SK-N-SH (cell line): ENCODE measurements around the gene FBN1. TPM values are rescaled to one million over a fixed set of nuclear protein-coding genes. Genes with fewer than 3 reads are reported as not detected.

Experiments used
- CTCF ChIA-PET: fragments of 300-600, 350-600 bp; formaldehyde crosslinking; extraction: SDS; loops from one replicate; lab custom pipeline; 2021; lab: Yijun Ruan, JAX
- POLR2A ChIA-PET: fragments of 350-600 bp; sonication (Branson Sonifier 250); formaldehyde crosslinking; extraction: SDS; loops from one replicate; lab custom pipeline; 2020; ENCODE audit warnings: antibody characterized with exemption, inconsistent platforms; lab: Yijun Ruan, JAX
- DNase-seq: peaks from one replicate; pipeline ENCODE4 v3.0.0; 2012
- H2AFZ ChIP-seq: fragments of 200-600 bp; sonication (generic); 2 replicates; pipeline ENCODE4 v1.8.1; 2016; ENCODE audit warnings: antibody characterized with exemption, mild to moderate bottlenecking, low read depth
- H3F3A ChIP-seq: fragments of 200-600 bp; sonication (generic); replicated peaks from 2 replicates; pipeline ENCODE3; 2016; ENCODE audit warnings: antibody characterized with exemption, mild to moderate bottlenecking; ENCODE audit not compliant: insufficient read depth
- H3K27ac ChIP-seq, 2 experiments: fragments of 200-500 bp in 1 of 2; fragments of 200-600 bp in 1 of 2; sonication (Bioruptor generic) in 1 of 2; sonication (generic), shearing (Covaris generic) in 1 of 2; 2 replicates each; pipeline versions ENCODE4 v1.5.1 to v1.6.1; 2014 to 2016; ENCODE audit warnings: low read depth in 2 of 2, inconsistent platforms in 1 of 2, low read length in 1 of 2, mild to moderate bottlenecking in 1 of 2, mixed read lengths in 1 of 2
- H3K27me3 ChIP-seq: fragments of 200-600 bp; sonication (generic), shearing (Covaris generic); 2 replicates; pipeline ENCODE4 v1.6.1; 2016; ENCODE audit warnings: mixed run types; ENCODE audit not compliant: insufficient read depth
- H3K36me3 ChIP-seq, 2 experiments: fragments of 200-500 bp in 1 of 2; fragments of 200-600 bp in 1 of 2; sonication (Bioruptor generic) in 1 of 2; sonication (generic) in 1 of 2; replicated peaks in 1 of 2; 2 replicates each; pipeline versions ENCODE3 to v1.5.1; 2014 to 2016; ENCODE audit warnings: low read length in 1 of 2, mild to moderate bottlenecking in 1 of 2; ENCODE audit not compliant: insufficient read depth in 2 of 2, control insufficient read depth in 1 of 2
- H3K4me1 ChIP-seq, 2 experiments: fragments of 200-500 bp in 1 of 2; fragments of 200-600 bp in 1 of 2; sonication (Bioruptor generic) in 1 of 2; sonication (generic), shearing (Covaris generic) in 1 of 2; 2 replicates each; pipeline versions ENCODE4 v1.5.1 to v1.6.1; 2014 to 2016; ENCODE audit warnings: low read depth in 1 of 2, low read length in 1 of 2, mixed run types in 1 of 2; ENCODE audit not compliant: insufficient read depth in 2 of 2, control insufficient read depth in 1 of 2
- H3K4me2 ChIP-seq: fragments of 200-600 bp; sonication (generic), shearing (Covaris generic); 2 replicates; pipeline ENCODE4 v1.6.1; 2017; ENCODE audit warnings: mixed run types
- H3K4me3 ChIP-seq, 2 experiments: fragments of 200-500 bp in 1 of 2; fragments of 200-600 bp in 1 of 2; sonication (Bioruptor generic) in 1 of 2; sonication (generic), shearing (Covaris generic) in 1 of 2; 2 replicates each; pipeline versions ENCODE4 v1.5.1 to v1.8.1; 2014 to 2016; ENCODE audit warnings: low read depth in 2 of 2, inconsistent platforms in 1 of 2, low read length in 1 of 2, mild to moderate bottlenecking in 1 of 2, mixed read lengths in 1 of 2, moderate library complexity in 1 of 2
- H3K79me2 ChIP-seq: fragments of 200-600 bp; sonication (generic); 2 replicates; pipeline ENCODE4 v1.8.1; 2017; ENCODE audit warnings: mild to moderate bottlenecking; ENCODE audit not compliant: insufficient read depth
- H3K9ac ChIP-seq: fragments of 200-600 bp; sonication (generic); 2 replicates; pipeline ENCODE4 v1.6.1; 2017; ENCODE audit warnings: mixed run types
- H3K9me2 ChIP-seq: fragments of 200-600 bp; sonication (generic); 2 replicates; pipeline ENCODE4 v1.6.1; 2017; ENCODE audit warnings: mixed run types
- H3K9me3 ChIP-seq: fragments of 200-600 bp; sonication (generic); 2 replicates; pipeline ENCODE4 v1.6.1; 2017; ENCODE audit warnings: mixed run types, mild to moderate bottlenecking, moderate library complexity
- H4K20me1 ChIP-seq: fragments of 200-600 bp; sonication (generic); 2 replicates; pipeline ENCODE4 v1.6.1; 2017; ENCODE audit warnings: mild to moderate bottlenecking, mixed run types; ENCODE audit not compliant: insufficient read depth
- CHD2 ChIP-seq: fragments of 150-350 bp; IDR thresholded peaks from 2 replicates; pipeline ENCODE4 v1.6.1; 2018; ENCODE audit warnings: low read length; ENCODE audit not compliant: partially characterized antibody
- EZH2phosphoT487 ChIP-seq: fragments of 200-600 bp; sonication (generic); IDR thresholded peaks from 2 replicates; pipeline ENCODE4 v1.6.1; 2017; ENCODE audit warnings: low read depth, mixed run types, mild to moderate bottlenecking, antibody characterized with exemption, moderate library complexity, borderline replicate concordance
- FOSL2 ChIP-seq: IDR thresholded peaks from 2 replicates; pipeline ENCODE4 v1.4.0; 2012; ENCODE audit warnings: low read depth, mild to moderate bottlenecking, moderate library complexity, borderline replicate concordance
- FOXJ3 ChIP-seq: sonication (generic); formaldehyde crosslinking; IDR thresholded peaks from 2 replicates; pipeline ENCODE4 v1.5.1; 2020; ENCODE audit warnings: mild to moderate bottlenecking, missing genetic modification reagents
- JUND ChIP-seq: IDR thresholded peaks from 2 replicates; pipeline ENCODE4 v1.4.0; 2012
- MAX ChIP-seq: IDR thresholded peaks from 2 replicates; pipeline ENCODE4 v1.4.0; 2012; ENCODE audit warnings: low read depth
- MEF2A ChIP-seq: IDR thresholded peaks from 2 replicates; pipeline ENCODE4 v1.4.0; 2012; ENCODE audit warnings: low read depth, borderline replicate concordance
- NFIC ChIP-seq: IDR thresholded peaks from 2 replicates; pipeline ENCODE4 v1.4.0; 2012; ENCODE audit warnings: borderline replicate concordance
- PBX3 ChIP-seq: IDR thresholded peaks from 2 replicates; pipeline ENCODE4; 2012
- RAD21 ChIP-seq: IDR thresholded peaks from 2 replicates; pipeline ENCODE4 v1.6.1; 2012; ENCODE audit warnings: mild to moderate bottlenecking, low read length
- REST ChIP-seq: IDR thresholded peaks from 2 replicates; pipeline ENCODE4 v1.6.1; 2012; ENCODE audit warnings: mild to moderate bottlenecking, low read depth, low read length, moderate library complexity
- RFX5 ChIP-seq: IDR thresholded peaks from 2 replicates; pipeline ENCODE4 v1.6.1; 2012; ENCODE audit warnings: mild to moderate bottlenecking, improper control_type of control experiment, low read length
- SIN3A ChIP-seq: IDR thresholded peaks from 2 replicates; pipeline ENCODE4 v1.6.1; 2012; ENCODE audit warnings: low read depth, mild to moderate bottlenecking, low read length, moderate library complexity, borderline replicate concordance
- TCF12 ChIP-seq: IDR thresholded peaks from 2 replicates; pipeline ENCODE4 v1.4.0; 2012
- TEAD4 ChIP-seq: IDR thresholded peaks from 2 replicates; pipeline ENCODE4 v1.4.0; 2012; ENCODE audit warnings: mild to moderate bottlenecking, borderline replicate concordance; ENCODE audit not compliant: insufficient read depth
- ZBTB33 ChIP-seq: IDR thresholded peaks from 2 replicates; pipeline ENCODE4 v1.4.0; 2012; ENCODE audit warnings: low read depth, borderline replicate concordance
- WGBS: methylation state at CpG from one replicate; pipeline ENCODE4 v1.1.6; 2017; ENCODE audit warnings: low lambda C conversion rate; 5-methylcytosine and 5-hydroxymethylcytosine counted together
- polyA plus RNA-seq, 3 experiments: library from polyadenylated mRNA; depleted of rRNA; stranded (reverse); fragments of >200 nt; gene quantifications; 2 replicates each; pipeline ENCODE4 v1.2.3, GENCODE V29; 2012
- TF ChIP-seq, protein P1 (sequence below): fragments of 150-350 bp; IDR thresholded peaks from 2 replicates; pipeline ENCODE4 v1.6.1; 2017; ENCODE audit warnings: antibody characterized with exemption, low read length, low read depth, borderline replicate concordance
- TF ChIP-seq, protein P2 (sequence below): fragments of 150-350 bp; IDR thresholded peaks from 2 replicates; pipeline ENCODE4 v1.6.1; 2016; ENCODE audit warnings: mild to moderate bottlenecking, low read depth, low read length
- TF ChIP-seq, protein P3 (sequence below): fragments of 200-600 bp; sonication (generic); IDR thresholded peaks from 2 replicates; pipeline ENCODE4 v1.6.1; 2017; ENCODE audit warnings: antibody characterized with exemption, mild to moderate bottlenecking, moderate library complexity

The FBN1 gene
- polyA plus RNA-seq, 1 of the 3 experiments (the other 2 are of a cell fraction): 248 TPM

DNA sequence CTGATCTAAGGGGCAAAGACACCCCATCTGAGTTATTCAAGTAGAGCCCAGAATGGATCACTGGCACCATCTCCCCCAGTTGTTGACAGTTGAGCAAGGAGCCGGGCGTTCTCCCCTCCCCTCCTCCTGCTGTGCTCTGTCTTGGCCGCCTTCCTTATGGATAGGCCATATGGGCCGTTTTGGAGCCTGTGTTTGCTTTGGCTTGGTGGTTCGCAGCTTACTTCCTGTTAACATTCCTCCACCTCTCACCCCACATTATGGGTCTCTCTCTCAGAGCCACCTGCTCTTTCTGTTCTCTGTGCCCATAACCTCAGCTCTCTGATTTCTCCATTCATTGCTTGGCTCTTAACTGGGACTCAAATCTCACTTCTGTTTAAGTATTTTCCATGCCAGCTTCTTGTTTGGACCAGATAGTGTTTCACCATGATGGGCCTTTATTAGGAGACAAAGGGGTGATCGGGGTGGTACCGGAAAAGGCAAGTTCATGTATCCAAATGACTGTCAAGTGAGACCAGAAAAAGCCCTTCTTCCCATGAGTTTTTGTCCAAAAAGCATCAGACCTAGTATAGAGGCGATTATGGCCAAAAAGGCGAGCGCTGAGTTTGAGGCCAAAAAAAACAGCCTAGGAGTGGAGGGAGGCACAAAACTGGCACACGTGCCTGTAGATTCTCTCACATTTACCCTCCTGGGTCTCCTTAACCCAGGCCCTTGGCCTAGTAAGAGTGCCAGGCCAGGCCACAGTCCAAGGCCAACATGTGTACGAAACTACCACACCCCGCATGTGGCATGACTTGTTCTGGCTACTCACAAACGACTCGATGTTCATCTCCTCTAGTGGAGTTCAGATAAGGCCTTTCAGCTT is 251.6 kb downstream of the FBN1 start:
- Histone ChIP-seq H3K4me2 (no peak overlapping the region), H4K20me1 (no peaks in the 10 kb centered on the region), H3K9me3 (no peaks in the 10 kb centered on the region), H3K79me2 (no peaks in the 10 kb centered on the region), H3F3A (peaks cover 36% of the 10 kb centered on the region), H3K9me2 (no peaks in the 10 kb centered on the region), H3K27ac (no peak overlapping the region), H3K27me3 (no peaks in the 10 kb centered on the region), H2AFZ (no peak overlapping the region), H3K36me3 (no peaks in the 10 kb centered on the region), H3K4me1 (peaks cover 17 to 27% of the 10 kb centered on the region in 2 experiments), H3K9ac (no peak overlapping the region), H3K4me3 (no peak overlapping the region)
- DNase-seq: no peak
- ChIA-PET CTCF (interaction anchor here (1.4 kb wide), 1 partner anchor 36 kb away, joined by 4 read pairs; no protein-coding TSS in a partner anchor), POLR2A (no interaction called here)
- TF ChIP-seq JUND (no peak), MEF2A (no peak), FOXJ3 (CRISPR knock-in tag) (no peak), PBX3 (no peak), RAD21 (no peak), FOSL2 (no peak), REST (no peak), SIN3A (no peak), NFIC (no peak), RFX5 (no peak), TEAD4 (no peak), EZH2phosphoT487 (no peak), ZBTB33 (no peak), MAX (no peak), CHD2 (no peak), TCF12 (no peak)
- TF ChIP-seq, protein P1, sequence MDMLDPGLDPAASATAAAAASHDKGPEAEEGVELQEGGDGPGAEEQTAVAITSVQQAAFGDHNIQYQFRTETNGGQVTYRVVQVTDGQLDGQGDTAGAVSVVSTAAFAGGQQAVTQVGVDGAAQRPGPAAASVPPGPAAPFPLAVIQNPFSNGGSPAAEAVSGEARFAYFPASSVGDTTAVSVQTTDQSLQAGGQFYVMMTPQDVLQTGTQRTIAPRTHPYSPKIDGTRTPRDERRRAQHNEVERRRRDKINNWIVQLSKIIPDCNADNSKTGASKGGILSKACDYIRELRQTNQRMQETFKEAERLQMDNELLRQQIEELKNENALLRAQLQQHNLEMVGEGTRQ: no peak
- TF ChIP-seq, protein P2, sequence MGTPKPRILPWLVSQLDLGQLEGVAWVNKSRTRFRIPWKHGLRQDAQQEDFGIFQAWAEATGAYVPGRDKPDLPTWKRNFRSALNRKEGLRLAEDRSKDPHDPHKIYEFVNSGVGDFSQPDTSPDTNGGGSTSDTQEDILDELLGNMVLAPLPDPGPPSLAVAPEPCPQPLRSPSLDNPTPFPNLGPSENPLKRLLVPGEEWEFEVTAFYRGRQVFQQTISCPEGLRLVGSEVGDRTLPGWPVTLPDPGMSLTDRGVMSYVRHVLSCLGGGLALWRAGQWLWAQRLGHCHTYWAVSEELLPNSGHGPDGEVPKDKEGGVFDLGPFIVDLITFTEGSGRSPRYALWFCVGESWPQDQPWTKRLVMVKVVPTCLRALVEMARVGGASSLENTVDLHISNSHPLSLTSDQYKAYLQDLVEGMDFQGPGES: no peak
- TF ChIP-seq, protein P3, sequence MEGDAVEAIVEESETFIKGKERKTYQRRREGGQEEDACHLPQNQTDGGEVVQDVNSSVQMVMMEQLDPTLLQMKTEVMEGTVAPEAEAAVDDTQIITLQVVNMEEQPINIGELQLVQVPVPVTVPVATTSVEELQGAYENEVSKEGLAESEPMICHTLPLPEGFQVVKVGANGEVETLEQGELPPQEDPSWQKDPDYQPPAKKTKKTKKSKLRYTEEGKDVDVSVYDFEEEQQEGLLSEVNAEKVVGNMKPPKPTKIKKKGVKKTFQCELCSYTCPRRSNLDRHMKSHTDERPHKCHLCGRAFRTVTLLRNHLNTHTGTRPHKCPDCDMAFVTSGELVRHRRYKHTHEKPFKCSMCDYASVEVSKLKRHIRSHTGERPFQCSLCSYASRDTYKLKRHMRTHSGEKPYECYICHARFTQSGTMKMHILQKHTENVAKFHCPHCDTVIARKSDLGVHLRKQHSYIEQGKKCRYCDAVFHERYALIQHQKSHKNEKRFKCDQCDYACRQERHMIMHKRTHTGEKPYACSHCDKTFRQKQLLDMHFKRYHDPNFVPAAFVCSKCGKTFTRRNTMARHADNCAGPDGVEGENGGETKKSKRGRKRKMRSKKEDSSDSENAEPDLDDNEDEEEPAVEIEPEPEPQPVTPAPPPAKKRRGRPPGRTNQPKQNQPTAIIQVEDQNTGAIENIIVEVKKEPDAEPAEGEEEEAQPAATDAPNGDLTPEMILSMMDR: no peak
- 88% methylated on average over 11 of the region's 15 CpGs for WGBS
